Cardiac muscle cell (in vitro differentiated cells and primary cell): ENCODE measurements around the gene C1orf115. TPM values are rescaled to one million over a fixed set of nuclear protein-coding genes. Genes with fewer than 3 reads are reported as not detected.
A peak's percentile ranks its signal among the peaks of the same experiment; 100 is the strongest.

Experiments
- DNase-seq, 2 donors: peaks; one replicate each; pipeline versions ENCODE4 v3.0.0 to v3.0.0-alpha.2; 2010 to 2017; ENCODE audit warnings: low read depth in 1 of 2, low spot score in 1 of 2
- H3K27ac ChIP-seq: fragments of 200-600 bp; sonication (generic); 2 replicates; pipeline ENCODE4 v1.5.1; 2016
- H3K27me3 ChIP-seq: fragments of 200-600 bp; sonication (generic); 2 replicates; pipeline ENCODE4 v1.6.0; 2016; ENCODE audit warnings: control low read depth
- H3K36me3 ChIP-seq: fragments of 200-600 bp; sonication (generic); 2 replicates; pipeline ENCODE4 v1.5.1; 2016; ENCODE audit warnings: control low read depth
- H3K4me1 ChIP-seq: fragments of 200-600 bp; sonication (generic); 2 replicates; pipeline ENCODE4 v1.8.1; 2017; ENCODE audit warnings: low read depth, mild to moderate bottlenecking, mixed run types
- H3K4me3 ChIP-seq: fragments of 200-600 bp; sonication (generic); 2 replicates; pipeline ENCODE4 v1.5.1; 2016; ENCODE audit warnings: mild to moderate bottlenecking
- H3K9me3 ChIP-seq: fragments of 200-600 bp; sonication (generic); 2 replicates; pipeline ENCODE4 v1.5.1; 2017; ENCODE audit warnings: low read depth, mild to moderate bottlenecking, control low read depth
- CTCF ChIP-seq: IDR thresholded peaks from 2 replicates; pipeline ENCODE4 v1.5.1; 2012; ENCODE audit warnings: low read depth, mild to moderate bottlenecking, low read length
- polyA plus RNA-seq: library from polyadenylated mRNA; unstranded; fragments of >200 nt; fragmentation: Nextera tagmentation; extraction: Ambion mirVana; gene quantifications from 2 replicates; pipeline ENCODE4 v1.2.1, GENCODE V29; 2016
- total RNA-seq: library from RNA; depleted of rRNA; stranded (reverse); fragments of >200 nt; gene quantifications from 2 replicates; pipeline ENCODE4 v1.2.3, GENCODE V29; 2016

Gene C1orf115
- total and polyA plus RNA-seq, 2 experiments from 2014 or later = 5.3 to 7.5 TPM

DNA sequence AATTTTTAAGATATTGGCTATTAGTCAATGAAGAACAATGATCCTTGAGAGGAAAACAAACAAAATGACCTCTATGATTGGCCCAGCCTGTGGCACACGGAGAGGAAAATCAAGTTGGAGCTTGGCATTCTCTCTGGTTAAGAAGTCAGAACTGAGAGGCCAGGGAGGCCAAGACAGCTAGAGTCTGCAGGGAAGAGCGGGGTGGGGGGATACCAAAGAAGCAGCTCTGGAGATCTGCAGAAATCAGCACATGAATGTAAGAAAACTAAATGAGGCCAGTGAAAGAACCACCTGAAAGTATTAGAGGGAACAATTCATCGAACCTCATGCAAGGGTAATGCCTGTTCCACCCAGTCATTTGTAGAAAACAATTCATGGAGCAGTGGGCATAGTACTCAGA lies 23.8 kb upstream of the C1orf115 start:
- no peak for TF ChIP-seq CTCF
- Histone ChIP-seq H3K36me3 (peaks cover 15% of the 10 kb centered on the region), H3K27me3 (no peaks in the 10 kb centered on the region), H3K4me3 (no peak overlapping the region), H3K4me1 (no peaks in the 10 kb centered on the region), H3K9me3 (no peaks in the 10 kb centered on the region), H3K27ac (no peak overlapping the region)
- DNase-seq = no peak

GRCh38 chr1:220669005-220669404 lies 21.2 kb upstream of the C1orf115 start:
- no peak for DNase-seq

DNA sequence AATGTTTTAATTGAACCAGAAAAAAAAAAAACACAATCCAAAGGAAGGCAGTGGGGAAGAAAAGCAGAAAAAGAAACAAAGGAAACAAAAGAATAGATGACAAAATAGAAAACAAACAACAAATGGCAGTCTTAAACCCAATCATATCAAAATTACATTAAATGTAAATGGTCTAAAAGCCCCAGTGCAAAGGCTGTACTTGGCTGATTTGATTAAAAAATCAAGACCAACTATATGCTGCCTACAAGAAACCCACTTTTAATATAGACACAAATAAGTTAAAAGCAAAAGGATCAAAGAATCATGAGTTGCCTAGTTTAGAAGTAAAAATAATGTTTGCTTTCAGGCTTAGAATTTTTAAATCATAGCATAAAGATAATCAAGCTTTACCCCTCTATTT lies 19.8 kb upstream of the C1orf115 start:
- Histone ChIP-seq H3K4me3 (no peak overlapping the region), H3K27me3 (no peaks in the 10 kb centered on the region), H3K9me3 (no peaks in the 10 kb centered on the region), H3K36me3 (no peaks in the 10 kb centered on the region), H3K4me1 (peaks cover 22% of the 10 kb centered on the region), H3K27ac (no peak overlapping the region)
- no peak for DNase-seq
- TF ChIP-seq CTCF = no peak

More at GRCh38 chr1:220669005-220669404, 21.2 kb upstream of the C1orf115 start:
- H3K27me3 ChIP-seq = no peaks in the 10 kb centered on the region
- no peaks in the 10 kb centered on the region for H3K9me3 ChIP-seq
- no peak for TF ChIP-seq CTCF
- no peaks in the 10 kb centered on the region for H3K36me3 ChIP-seq
- H3K4me1 ChIP-seq = peaks cover 20% of the 10 kb centered on the region
- H3K27ac ChIP-seq = no peak overlapping the region
- no peak overlapping the region for H3K4me3 ChIP-seq

- Histone ChIP-seq H3K4me1 (peaks cover 22% of the 10 kb centered on the region), H3K9me3 (no peaks in the 10 kb centered on the region), H3K27me3 (no peaks in the 10 kb centered on the region), H3K36me3 (no peaks in the 10 kb centered on the region), H3K27ac (no peak overlapping the region), H3K4me3 (no peak overlapping the region)
- DNase-seq = peak in 1 of 2 donors; percentile 37
- no peak for TF ChIP-seq CTCF
Measured at GRCh38 chr1:220673921-220674320, 16.2 kb upstream of the C1orf115 start.

GRCh38 chr1:220677251-220677650 lies 12.9 kb upstream of the C1orf115 start:
- Histone ChIP-seq H3K4me1 (peaks cover 19% of the 10 kb centered on the region), H3K27ac (no peak overlapping the region), H3K36me3 (no peaks in the 10 kb centered on the region), H3K4me3 (no peak overlapping the region), H3K27me3 (no peaks in the 10 kb centered on the region), H3K9me3 (no peaks in the 10 kb centered on the region)
- DNase-seq = no peak
- no peak for TF ChIP-seq CTCF

GRCh38 chr1:220680085-220680687 lies 10.0 kb upstream of the C1orf115 start:
- Histone ChIP-seq H3K27ac (no peak overlapping the region), H3K4me3 (no peak overlapping the region), H3K27me3 (no peaks in the 10 kb centered on the region), H3K36me3 (no peaks in the 10 kb centered on the region), H3K4me1 (peaks cover 8% of the 10 kb centered on the region), H3K9me3 (no peaks in the 10 kb centered on the region)
- DNase-seq = peak; percentile 56 to 59
- peak; percentile 73 for TF ChIP-seq CTCF
